ENCODE measurements around the gene CCDC201. TPM values are rescaled to one million over a fixed set of nuclear protein-coding genes. Genes with fewer than 3 reads are reported as not detected.
"Not testable (repeated sequence)": the region's sequence is repeated elsewhere in the genome, so short reads cannot be mapped to it uniquely, and the experiment has no call there.

Gene CCDC201
- total and polyA plus RNA-seq, 8 donors, result not detected

GRCh38 chr7:45829846-45830245 lies 43.0 kb downstream of the CCDC201 start:
- DNase-seq; H3K27ac ChIP-seq; H3K4me1 ChIP-seq; H3K4me3 ChIP-seq; H3K27me3 ChIP-seq; intact Hi-C loops (cut with DNase I; ENCODE audit: low total_unique reads); H3K36me3 ChIP-seq; H3K9me3 ChIP-seq: not testable (repeated sequence)
- WGBS, 5 donors, result 88 to 94% (median 92%) methylated on average over 12 of the region's 12 CpGs

DNA sequence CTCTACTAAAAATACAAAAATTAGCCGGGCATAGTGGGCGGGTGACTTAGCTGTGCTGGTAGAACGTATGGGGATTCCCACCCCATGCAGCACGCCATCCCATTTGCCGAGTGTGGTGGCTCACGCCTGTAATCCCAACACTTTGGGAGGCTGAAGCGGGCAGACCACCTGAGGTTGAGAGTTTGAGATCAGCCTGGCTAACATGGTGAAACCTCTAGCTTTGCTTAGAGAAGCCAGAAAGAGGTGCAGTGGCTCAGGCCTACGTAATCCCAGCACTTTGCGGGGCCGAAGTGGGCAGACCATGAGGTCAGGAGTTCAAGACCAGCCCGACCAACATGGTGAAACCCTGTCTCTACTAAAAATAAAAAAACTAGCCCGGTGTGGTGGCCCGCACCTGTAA lies 45.2 kb downstream of the CCDC201 start:
- intact Hi-C loops (cut with DNase I; ENCODE audit: low total_unique reads); H3K9me3 ChIP-seq; H3K4me1 ChIP-seq; H3K4me3 ChIP-seq; H3K36me3 ChIP-seq; H3K27me3 ChIP-seq; DNase-seq; H3K27ac ChIP-seq: not testable (repeated sequence)
- WGBS, 5 donors, result 92 to 96% (median 96%) methylated on average over 7 to 13 of the region's 13 CpGs

DNA sequence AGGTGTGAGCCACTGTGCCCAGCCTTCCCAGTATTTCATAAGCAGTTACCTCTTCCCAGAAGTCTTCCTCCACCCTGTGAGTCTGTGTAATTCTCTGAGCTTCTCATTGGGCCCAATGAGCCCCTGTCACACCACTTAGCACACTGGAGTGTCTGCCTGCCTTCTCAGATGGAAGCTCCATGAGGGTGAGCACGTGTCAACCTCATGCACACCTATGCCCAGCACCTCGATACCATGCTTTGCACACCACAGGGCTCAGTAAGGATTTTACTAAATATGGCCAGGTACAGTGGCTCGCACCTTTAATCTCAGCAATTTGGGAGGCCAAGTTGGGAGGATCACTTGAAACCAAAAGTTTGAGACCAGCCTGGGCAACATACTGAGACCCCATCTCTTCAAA lies 46.3 kb downstream of the CCDC201 start:
- intact Hi-C loops (cut with DNase I; ENCODE audit: low total_unique reads); H3K4me1 ChIP-seq; H3K27me3 ChIP-seq; H3K36me3 ChIP-seq; H3K27ac ChIP-seq; H3K9me3 ChIP-seq; DNase-seq; H3K4me3 ChIP-seq: not testable (repeated sequence)
- WGBS, 5 donors, result 77 to 89% (median 89%) methylated on average over 3 of the region's 3 CpGs

- H3K36me3 ChIP-seq, H3K9me3 ChIP-seq: not testable (repeated sequence)
- 85 to 95% (median 93%) methylated on average over 6 to 12 of the region's 12 CpGs for WGBS, 5 donors
Measured at GRCh38 chr7:45818763-45819162, 54.1 kb downstream of the CCDC201 start.

GRCh38 chr7:45817913-45818312 lies 55.0 kb downstream of the CCDC201 start:
- H3K4me1 ChIP-seq; intact Hi-C loops (cut with DNase I; ENCODE audit: low total_unique reads); H3K4me3 ChIP-seq; H3K36me3 ChIP-seq; H3K27ac ChIP-seq; DNase-seq; H3K9me3 ChIP-seq; H3K27me3 ChIP-seq: not testable (repeated sequence)
- WGBS, 5 donors, result 80 to 93% (median 88%) methylated on average over 5 to 12 of the region's 12 CpGs

More at GRCh38 chr7:45818763-45819162, 54.1 kb downstream of the CCDC201 start:
- intact Hi-C loops (cut with DNase I; ENCODE audit: low total_unique reads); H3K4me1 ChIP-seq; H3K27me3 ChIP-seq; H3K4me3 ChIP-seq; H3K27ac ChIP-seq; DNase-seq: not testable (repeated sequence)

- H3K4me1 ChIP-seq; H3K9me3 ChIP-seq; H3K4me3 ChIP-seq; H3K36me3 ChIP-seq; DNase-seq; H3K27ac ChIP-seq; H3K27me3 ChIP-seq; intact Hi-C loops (cut with DNase I; ENCODE audit: low total_unique reads): not testable (repeated sequence)
- whole genome bisulfite sequencing, 5 donors, result 80 to 94% (median 88%) methylated on average over 2 to 8 of the region's 8 CpGs
Measured at GRCh38 chr7:45817016-45817415, 55.9 kb downstream of the CCDC201 start.

- intact Hi-C loops (cut with DNase I; ENCODE audit: low total_unique reads); H3K27ac ChIP-seq; H3K4me3 ChIP-seq; DNase-seq; H3K36me3 ChIP-seq; H3K27me3 ChIP-seq; H3K4me1 ChIP-seq; H3K9me3 ChIP-seq: not testable (repeated sequence)
- WGBS, 5 donors, result 88 to 94% (median 92%) methylated on average over 29 to 37 of the region's 37 CpGs
Measured at GRCh38 chr7:45814216-45815118, 58.4 kb downstream of the CCDC201 start.

GRCh38 chr7:45813771-45814170 lies 59.1 kb downstream of the CCDC201 start:
- H3K4me1 ChIP-seq; H3K27ac ChIP-seq; H3K36me3 ChIP-seq; DNase-seq; H3K4me3 ChIP-seq; H3K27me3 ChIP-seq; intact Hi-C loops (cut with DNase I; ENCODE audit: low total_unique reads); H3K9me3 ChIP-seq: not testable (repeated sequence)
- WGBS, 5 donors, result 87 to 97% (median 94%) methylated on average over 3 to 18 of the region's 18 CpGs

GRCh38 chr7:45812946-45813345 lies 59.9 kb downstream of the CCDC201 start:
- Histone ChIP-seq H3K27me3 (no peaks in the 10 kb centered on the region), H3K9me3 (no peaks in the 10 kb centered on the region), H3K27ac (no peak overlapping the region), H3K4me3 (no peak overlapping the region), H3K4me1 (no peaks in the 10 kb centered on the region), H3K36me3 (peaks cover 0 to 2% (median 0%) of the 10 kb centered on the region in 4 donors)
- WGBS, 5 donors, result 86 to 96% (median 93%) methylated on average over 18 to 24 of the region's 24 CpGs
- no peak for DNase-seq
- TF ChIP-seq POLR2A (IDR thresholded peaks at IDR 0.05), result no peak
- no peak for TF ChIP-seq CTCF (IDR thresholded peaks at IDR 0.05)
- no peak for TF ChIP-seq POLR2AphosphoS5 (IDR thresholded peaks at IDR 0.05)
- no peak for TF ChIP-seq EP300 (IDR thresholded peaks at IDR 0.05)
- intact Hi-C loops (cut with DNase I; ENCODE audit: low total_unique reads), result no loop called here

DNA sequence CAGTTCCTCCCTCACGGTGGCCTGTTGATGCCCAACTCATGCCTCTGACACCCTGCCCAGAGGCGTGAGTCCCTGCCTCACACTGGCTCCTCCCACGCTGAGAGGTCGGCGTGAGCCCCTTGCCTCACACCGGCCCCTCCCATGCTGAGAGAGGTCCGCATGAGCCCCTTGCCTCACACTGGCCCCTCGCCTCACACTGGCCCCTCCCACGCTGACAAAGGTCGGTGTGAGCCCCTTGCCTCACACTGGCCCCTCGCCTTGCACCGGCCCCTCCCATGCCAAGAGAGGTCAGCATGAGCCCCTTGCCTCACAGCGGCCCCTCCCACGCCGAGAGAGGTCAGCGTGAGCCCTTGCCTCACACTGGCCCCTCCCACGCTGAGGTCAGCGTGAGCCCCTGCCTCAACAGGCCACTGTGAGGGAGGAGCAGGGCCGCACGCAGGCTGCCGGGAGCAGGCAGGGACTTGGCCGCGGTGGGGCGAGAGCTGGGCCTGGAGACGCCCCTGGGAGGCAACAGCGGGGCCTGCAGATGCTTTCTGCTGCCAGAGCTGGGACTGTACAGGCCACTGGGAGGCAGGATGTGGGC lies 61.1 kb downstream of the CCDC201 start:
- H3K9me3 ChIP-seq; H3K4me1 ChIP-seq; intact Hi-C loops (cut with DNase I; ENCODE audit: low total_unique reads); H3K36me3 ChIP-seq; H3K27me3 ChIP-seq; H3K27ac ChIP-seq; H3K4me3 ChIP-seq: not testable (repeated sequence)
- WGBS, 5 donors, result 90 to 95% (median 93%) methylated on average over 25 to 26 of the region's 26 CpGs
- peak in 1 of 2 donors; percentile 14 for DNase-seq
